Fibroblast of the aortic adventitia (primary cell): ENCODE data around the gene TPRX1. TPM values are rescaled to one million over a fixed set of nuclear protein-coding genes. Genes with fewer than 3 reads are reported as not detected.
"Not testable (repeated sequence)": the region's sequence is repeated elsewhere in the genome, so short reads cannot be mapped to it uniquely, and the experiment has no call there.

Source experiments
- DNase-seq: peaks from one replicate; pipeline ENCODE4 v3.0.0-alpha.2; 2010; ENCODE audit warnings: low read depth
- H3K4me3 ChIP-seq: 2 replicates; pipeline ENCODE4 v1.5.1; 2011; ENCODE audit warnings: low read depth, mild to moderate bottlenecking, control low read depth, low read length, moderate library complexity
- total RNA-seq: library from RNA; depleted of rRNA; stranded (reverse); fragments of >200 nt; gene quantifications from 2 replicates; pipeline ENCODE4 v1.2.3, GENCODE V29; 2012; ENCODE audit warnings: low replicate concordance
- TF ChIP-seq, protein P1 (sequence below): IDR thresholded peaks from 2 replicates; pipeline ENCODE4 v1.5.1; 2011; ENCODE audit warnings: mild to moderate bottlenecking, low read length, control low read depth, inconsistent platforms; ENCODE audit not compliant: insufficient read depth

Gene TPRX1
- total RNA-seq, 1 donor = not detected

DNA sequence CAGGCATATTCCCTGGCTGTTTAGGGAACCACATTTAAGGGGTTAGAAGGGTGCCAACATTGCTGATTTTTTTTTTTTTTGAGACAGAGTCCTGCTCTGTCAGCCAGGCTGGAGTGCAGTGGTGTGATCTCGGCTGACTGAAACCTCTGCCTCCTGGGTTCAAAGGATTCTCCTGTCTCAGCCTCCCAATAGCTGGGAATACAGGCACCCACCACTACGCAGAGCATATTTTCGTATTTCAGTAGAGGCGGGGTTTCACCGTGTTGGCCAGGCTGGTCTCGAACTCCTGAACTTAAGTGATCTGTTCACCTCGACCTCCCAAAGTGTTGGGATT is 9.6 kb upstream of the TPRX1 start:
- TF ChIP-seq, protein P1, sequence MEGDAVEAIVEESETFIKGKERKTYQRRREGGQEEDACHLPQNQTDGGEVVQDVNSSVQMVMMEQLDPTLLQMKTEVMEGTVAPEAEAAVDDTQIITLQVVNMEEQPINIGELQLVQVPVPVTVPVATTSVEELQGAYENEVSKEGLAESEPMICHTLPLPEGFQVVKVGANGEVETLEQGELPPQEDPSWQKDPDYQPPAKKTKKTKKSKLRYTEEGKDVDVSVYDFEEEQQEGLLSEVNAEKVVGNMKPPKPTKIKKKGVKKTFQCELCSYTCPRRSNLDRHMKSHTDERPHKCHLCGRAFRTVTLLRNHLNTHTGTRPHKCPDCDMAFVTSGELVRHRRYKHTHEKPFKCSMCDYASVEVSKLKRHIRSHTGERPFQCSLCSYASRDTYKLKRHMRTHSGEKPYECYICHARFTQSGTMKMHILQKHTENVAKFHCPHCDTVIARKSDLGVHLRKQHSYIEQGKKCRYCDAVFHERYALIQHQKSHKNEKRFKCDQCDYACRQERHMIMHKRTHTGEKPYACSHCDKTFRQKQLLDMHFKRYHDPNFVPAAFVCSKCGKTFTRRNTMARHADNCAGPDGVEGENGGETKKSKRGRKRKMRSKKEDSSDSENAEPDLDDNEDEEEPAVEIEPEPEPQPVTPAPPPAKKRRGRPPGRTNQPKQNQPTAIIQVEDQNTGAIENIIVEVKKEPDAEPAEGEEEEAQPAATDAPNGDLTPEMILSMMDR = no peak
- H3K4me3 ChIP-seq = no peak overlapping the region

DNA sequence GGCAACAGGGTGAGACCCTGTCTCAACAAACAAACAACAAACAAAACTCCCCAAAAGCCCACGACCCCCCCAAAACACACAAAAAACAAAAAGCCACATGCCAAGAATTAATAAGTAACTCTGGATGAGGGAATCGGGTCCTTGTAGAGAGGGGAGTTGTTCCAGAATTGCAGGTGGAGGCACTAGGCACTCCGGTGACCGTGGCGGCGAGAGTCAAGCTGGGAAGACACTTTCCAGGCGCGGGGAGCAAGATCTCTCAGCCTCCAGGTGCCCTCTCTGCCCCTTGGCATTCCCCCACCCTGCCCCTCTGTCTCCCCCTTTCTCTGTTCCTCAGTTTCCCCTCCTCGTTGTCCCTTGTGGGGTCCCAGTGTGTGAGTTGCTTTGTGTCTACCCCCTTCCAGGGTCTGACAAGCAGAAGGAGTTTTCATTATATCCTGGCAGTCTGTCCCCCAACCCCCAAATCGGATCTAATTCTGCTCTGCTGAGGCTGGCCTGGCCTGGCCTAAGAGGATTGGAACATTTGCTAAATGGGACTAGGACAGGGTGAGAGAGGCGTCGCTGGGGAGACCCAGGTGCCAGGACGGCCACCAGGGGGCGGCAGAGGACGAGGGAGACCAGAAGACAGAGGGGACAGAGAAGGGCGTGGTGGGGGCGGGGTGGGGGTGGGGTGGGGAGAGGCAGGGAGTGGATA is 9.1 kb upstream of the TPRX1 start:
- TF ChIP-seq, protein P1 = peak; percentile 71
- DNase-seq = peak; percentile 39

More for the DNA sequence above, 9.6 kb upstream of the TPRX1 start:
- no peak for DNase-seq

DNA sequence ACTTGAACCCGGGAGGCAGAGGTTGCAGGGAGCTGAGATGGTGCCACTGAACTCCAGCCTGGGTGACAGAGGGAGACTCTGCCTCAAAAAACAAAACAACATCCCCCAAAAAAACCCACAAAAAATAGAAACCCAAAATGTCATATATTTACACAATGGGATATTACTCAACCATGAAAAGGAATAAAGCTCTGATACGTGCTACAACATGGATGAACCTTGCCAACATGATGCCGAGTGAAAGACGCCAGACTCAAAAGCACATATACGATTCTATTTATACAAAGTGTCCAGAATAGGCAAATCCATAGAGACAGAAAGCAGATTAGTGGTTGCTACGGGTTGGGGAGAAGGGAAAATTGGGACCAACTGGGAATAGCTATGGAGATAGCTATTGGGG is 2.1 kb upstream of the TPRX1 start:
- no peak overlapping the region for H3K4me3 ChIP-seq
- DNase-seq = no peak
- TF ChIP-seq, protein P1 = no peak

More for the DNA sequence above, 9.1 kb upstream of the TPRX1 start:
- H3K4me3 ChIP-seq = no peak overlapping the region

GRCh38 chr19:47805313-47805712 is 962 bp upstream of the TPRX1 start:
- no peak overlapping the region for H3K4me3 ChIP-seq
- no peak for DNase-seq
- TF ChIP-seq, protein P1 = no peak

DNA sequence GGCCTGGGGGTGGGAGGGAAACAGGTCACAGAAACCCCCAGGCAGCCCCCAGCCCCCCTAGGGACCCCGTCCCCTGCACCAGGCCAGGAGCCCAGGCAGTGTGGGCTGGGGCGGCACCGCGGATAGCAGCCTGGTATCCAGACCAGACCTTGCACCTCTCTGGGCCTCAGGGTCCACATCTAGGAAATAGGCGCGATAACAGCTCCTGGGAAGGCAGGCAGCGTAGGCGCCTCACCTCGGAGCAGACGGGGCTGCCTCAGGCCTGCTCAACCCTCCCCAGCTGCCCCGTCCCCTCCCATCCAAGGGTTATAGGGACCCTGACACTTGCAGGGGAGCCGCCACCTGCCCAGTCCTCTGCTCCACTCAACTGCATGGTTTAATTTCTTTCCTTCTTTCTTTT is 680 bp downstream of the TPRX1 start:
- not testable (repeated sequence) for H3K4me3 ChIP-seq

GRCh38 chr19:47803148-47803547 is 1.2 kb downstream of the TPRX1 start:
- not testable (repeated sequence) for DNase-seq, H3K4me3 ChIP-seq

More for the DNA sequence above, 680 bp downstream of the TPRX1 start:
- DNase-seq = not testable (repeated sequence)

DNA sequence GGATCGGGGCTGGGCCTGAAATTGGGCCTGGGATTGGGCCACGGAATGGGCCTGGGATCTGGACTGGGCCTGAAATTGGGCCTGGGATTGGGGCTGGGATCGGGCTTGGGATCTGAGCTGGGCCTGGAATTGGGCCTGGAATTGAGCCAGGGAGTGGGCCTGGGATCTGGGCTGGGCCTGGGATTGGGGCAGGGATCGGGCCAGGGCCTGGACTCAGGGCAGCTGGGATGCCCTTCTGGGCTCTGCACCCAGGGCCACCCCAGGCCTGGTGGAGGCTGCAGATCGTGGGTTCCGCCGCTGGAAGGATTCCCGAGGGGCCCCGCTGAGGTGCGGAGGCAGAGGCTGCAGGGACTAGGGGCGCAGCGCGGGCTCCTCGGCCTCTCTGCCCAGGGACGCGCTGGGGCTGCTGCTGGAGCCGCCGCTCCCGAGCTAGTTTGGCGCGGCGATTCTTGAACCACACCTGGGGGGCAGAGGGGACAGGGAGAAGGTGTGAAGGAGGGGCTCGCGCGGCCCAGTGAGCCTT is 1.8 kb downstream of the TPRX1 start:
- TF ChIP-seq, protein P1 = no peak
- no peak for DNase-seq

DNA sequence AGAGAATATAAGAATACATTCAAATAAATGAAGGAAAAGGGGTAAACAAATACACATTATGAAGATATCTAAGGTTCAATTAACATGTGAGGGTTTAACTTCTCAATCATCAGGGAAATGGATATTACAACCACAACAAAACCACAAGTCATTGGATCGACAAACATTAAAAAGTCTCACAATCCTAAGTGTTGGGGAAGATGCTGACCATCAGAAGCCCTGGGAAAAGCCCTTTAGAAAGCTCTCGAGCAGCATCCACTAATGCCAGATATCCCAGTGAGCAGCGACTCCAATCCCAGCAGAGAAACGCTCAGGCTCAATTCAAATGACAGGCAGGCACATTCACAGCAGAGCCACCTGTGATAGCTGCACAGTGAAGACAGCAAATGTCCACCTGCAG is 3.1 kb downstream of the TPRX1 start:
- TF ChIP-seq, protein P1 = no peak
- no peak for DNase-seq
- H3K4me3 ChIP-seq = no peak overlapping the region

More for the DNA sequence above, 1.8 kb downstream of the TPRX1 start:
- H3K4me3 ChIP-seq = no peak overlapping the region
